Right ventricle myocardium inferior (tissue), 1 donor: ENCODE measurements around the gene PYGO1. TPM values are rescaled to one million over a fixed set of nuclear protein-coding genes. Genes with fewer than 3 reads are reported as not detected.
A peak's percentile ranks its signal among the peaks of the same experiment; 100 is the strongest.

Experiments used
- ATAC-seq: fragments of 200-7000 bp; cut with Tn5 transposase; one replicate; pipeline ENCODE4 v1.9.1; 2020; ENCODE audit warnings: mild to moderate bottlenecking, moderate library complexity
- DNase-seq: peaks from one replicate; pipeline ENCODE4 v3.0.0; 2021; ENCODE audit errors: missing footprints
- intact Hi-C: fragments of 100-400 bp; cut with DNase I; formaldehyde crosslinking; loops from one replicate; pipeline ENCODE4 v1.11.0; 2022
- total RNA-seq: library from RNA; stranded (reverse); fragmentation: NEBNext Ultra II Directional; extraction: Animal tissue kit (Norgen Biotek cat#: 25700); gene quantifications from one replicate; pipeline ENCODE4 v1.2.1, GENCODE V29; 2021
- donor health status: DM: no; HTN: yes; CAD: no; lungs with severe emphysema.

Gene PYGO1
- total RNA-seq, 1 donor from 2014 or later = 6.7 TPM

DNA sequence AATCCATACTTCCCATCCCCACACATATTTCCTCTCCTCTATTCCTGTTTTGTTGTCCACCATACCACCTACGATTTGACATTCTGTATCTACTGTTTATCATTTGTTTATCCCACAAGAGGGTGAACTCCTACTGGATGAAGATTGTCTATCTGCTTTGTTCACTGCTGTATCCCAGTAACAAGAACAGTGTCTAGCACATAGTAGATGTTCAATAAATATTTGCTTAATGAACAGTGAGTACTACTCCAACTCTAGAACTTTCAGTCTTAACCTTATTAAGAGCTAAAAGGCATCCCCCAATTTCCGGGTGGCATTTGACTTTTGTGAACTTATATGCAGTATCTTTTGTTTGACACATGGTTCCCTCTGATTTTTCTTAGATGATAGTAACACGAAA lies 1.3 kb downstream of the PYGO1 start:
- DNase-seq (no peak), ATAC-seq (no peak)
- intact Hi-C loops = no loop called here

DNA sequence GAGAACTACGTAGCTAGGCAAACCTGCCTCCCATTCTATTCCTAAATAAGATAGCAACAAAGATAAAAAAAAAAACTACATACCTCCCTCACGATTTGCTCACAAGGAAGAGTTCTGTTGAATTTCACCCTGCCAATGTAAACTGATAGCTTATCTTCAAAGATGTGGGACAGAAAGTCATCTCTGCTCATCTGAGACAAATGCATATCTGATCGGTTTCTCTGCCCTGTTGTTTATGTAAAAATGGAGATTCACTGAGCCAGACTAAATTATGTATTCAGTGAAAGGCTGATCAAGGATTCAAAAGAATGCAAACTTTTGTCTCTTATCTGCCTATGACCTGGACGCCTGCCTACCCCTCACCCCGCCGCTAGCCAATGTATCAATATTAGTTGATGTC lies 11.2 kb downstream of the PYGO1 start:
- intact Hi-C loops = no loop called here
- DNase-seq (no peak), ATAC-seq (no peak)

DNA sequence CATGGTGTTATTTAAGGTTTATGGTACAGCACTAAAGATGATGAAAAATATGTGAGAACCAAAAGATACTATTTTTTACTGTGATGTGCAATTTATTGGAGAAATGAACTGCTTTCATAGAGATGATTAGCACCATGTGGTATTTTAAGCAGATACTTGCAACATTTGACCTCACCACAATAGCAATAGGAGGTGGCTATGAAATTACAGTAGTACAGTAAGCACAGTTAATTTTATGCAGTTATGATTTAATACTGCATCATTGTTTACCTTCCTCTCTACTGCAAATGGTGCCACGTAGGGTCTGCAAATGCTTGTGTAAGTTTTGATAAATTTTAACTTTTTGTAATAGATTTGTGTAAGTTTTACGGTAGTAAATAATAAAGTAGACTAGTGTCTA lies 14.0 kb downstream of the PYGO1 start:
- intact Hi-C loops = no loop called here
- DNase-seq (no peak), ATAC-seq (no peak)

DNA sequence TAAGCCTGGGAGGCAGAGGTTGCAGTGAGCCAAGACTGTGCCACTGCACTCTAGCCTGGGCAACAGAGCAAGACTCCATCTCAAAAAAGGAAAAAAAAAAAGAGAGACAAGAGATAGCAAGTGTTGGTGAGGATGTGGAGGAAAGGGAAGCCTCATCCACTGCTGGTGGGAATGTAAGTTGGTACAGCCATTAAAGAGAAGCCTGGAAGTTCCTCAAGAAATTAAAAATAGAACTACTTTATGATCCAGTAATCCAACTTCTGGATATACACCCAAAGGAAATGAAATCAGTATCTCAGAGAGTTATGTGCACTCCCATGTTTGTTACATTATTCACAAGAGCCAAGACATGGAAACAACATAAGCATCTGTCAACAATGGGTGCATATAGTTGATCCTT lies 14.9 kb downstream of the PYGO1 start:
- no peak for DNase-seq
- no peak for ATAC-seq
- intact Hi-C loops = no loop called here

DNA sequence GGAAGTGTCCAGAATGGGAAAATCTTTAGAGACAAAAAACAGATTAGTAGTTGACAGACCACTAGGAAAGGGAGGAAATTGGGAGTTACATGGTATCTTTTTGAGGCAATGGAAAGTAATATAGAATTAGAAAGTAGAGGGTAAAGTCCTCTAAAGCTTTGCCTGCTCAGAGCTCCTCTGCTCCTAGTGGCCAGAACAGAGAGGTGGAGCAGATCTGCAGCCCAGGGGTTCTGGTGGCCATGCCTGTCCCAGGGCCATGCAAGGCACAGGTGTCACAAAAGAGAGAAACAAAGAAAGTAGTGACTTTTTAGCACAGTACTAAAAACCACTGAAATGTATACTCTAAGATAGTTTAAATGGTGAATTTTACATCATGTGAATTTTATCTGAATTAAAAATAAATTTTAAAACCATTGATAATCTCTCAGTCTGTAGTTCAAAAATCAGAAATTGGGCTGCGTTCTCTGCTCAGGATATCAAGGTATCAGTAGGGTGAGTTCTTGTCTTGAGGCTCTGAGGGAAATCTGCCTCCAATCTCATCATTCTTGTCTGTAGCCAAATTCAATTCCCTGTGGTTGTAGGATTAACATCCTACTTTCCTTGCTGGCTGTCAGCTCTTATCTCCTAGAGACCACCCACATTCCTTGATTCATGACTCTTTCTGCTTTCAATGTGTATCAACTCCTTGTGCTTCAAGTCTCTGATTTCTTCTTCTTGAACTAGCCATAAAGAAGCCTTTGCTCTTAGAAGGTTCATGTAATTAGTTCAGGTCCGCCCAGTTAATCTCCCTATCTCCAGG lies 23.6 kb downstream of the PYGO1 start:
- DNase-seq (no peak), ATAC-seq (no peak)
- intact Hi-C loops = no loop called here

DNA sequence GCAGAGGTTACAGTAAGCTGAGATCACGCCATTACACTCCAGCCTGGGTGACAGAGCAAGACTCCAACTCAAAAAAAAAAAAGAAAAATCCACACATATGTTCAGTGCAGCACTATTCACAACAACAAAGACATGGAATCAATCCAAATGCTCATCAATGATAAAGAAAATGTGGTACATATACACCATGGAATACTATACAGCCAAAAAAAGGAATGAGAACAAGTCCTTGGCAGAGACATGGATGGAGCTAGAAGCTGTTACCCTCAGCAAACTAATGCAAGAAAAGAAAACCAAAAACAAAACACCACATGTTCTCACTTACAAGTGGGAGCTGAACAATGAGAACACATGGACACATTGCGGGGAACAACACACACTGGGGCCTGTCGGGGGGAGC lies 25.5 kb downstream of the PYGO1 start:
- no peak for DNase-seq
- intact Hi-C loops = no loop called here
- no peak for ATAC-seq

DNA sequence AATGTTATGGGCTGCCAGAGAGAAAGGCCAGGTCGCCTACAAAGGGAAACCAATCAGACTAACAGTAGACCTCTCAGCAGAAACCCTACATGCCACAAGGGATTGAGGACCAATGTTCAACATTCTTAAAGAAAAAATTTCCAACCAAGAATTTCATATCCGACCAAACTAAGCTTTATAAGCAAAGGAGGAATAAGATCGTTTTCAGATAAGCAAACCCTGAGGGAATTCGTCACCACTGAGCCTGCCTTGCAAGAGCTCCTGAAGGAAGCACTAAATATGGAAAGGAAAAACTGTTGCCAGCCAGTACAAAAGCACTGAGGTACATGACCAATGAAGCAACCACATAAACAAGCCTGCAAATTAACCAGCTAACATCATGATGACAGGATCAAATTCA lies 33.1 kb downstream of the PYGO1 start:
- intact Hi-C loops = no loop called here
- ATAC-seq = no peak
- DNase-seq = no peak

DNA sequence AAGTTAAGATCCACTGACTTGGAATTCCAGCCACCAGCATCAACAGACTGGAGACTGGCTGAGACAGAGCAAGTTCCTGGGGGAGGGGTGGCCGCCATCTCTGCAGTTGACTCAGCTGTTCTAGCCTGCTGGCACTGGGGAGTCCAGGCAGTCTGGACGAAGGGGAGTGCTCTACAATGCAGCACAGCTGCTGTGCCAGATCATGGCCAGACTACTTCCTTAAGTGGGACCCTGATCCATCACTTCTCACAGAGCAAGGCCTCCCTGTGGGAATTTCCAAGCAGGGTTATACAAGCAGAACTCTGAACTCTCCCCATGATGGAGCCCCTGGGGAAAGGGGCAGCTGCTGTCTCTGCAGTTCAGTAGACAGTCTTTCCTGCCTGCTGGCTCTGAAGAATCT lies 35.2 kb downstream of the PYGO1 start:
- DNase-seq (no peak), ATAC-seq (peak; percentile 72)
- intact Hi-C loops = no loop called here

DNA sequence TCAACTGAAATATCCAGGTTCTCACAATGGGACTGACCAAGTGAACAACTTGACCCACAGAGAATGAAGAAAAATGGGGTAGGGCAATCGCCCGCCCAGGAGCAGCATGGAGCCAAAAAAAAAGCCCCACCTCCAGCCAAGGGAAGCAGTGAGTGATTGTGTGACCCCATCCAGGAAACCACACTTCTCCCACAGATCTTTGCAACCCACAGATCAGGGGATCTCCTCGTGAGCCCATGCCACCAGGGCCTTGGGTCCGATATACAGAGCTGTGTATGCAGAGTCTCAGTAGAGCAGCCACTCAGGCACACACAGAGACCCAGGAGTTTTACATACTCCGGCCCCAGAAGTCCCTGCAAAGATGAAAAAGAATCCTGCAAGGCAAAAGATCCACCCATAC lies 35.7 kb downstream of the PYGO1 start:
- ATAC-seq (no peak), DNase-seq (no peak)
- intact Hi-C loops = no loop called here

DNA sequence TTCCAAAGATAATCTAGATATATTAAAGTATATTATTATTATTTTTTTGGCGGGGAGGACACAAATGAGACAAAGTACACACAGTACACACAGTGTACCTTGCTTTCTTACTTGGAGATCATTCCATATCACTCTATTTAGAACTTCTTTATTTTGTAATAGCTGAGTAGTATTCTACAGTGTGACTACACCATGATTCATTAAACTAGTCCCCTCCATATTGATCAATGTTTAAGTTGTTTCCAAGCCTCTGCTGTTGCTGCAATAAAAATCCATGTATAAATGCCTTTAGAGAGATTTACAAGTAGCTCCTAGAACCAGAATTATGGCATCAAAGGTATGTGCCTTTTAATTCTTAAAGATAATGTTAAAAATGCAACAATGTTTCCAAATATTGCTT lies 38.8 kb downstream of the PYGO1 start:
- ATAC-seq (no peak), DNase-seq (no peak)
- intact Hi-C loops = no loop called here

DNA sequence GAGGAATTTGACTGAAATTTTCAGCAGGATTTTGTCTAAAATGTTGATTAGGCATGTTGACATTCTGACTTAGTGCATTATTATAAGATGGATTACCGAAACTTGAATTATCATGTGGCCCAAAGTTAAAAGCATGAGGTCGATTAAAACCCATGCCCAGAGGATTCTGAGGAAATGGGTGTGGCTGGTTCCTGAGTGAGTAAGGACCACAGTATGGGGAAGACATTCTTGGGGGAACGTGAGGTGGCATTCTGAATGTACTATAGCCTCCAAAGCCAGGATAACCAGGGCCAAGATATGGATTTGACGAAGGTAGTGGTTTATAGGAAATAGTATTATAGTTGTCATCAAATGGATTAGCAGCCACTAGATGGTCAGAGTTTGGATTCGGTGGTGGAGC lies 41.4 kb downstream of the PYGO1 start:
- ATAC-seq = no peak
- intact Hi-C loops = no loop called here

DNA sequence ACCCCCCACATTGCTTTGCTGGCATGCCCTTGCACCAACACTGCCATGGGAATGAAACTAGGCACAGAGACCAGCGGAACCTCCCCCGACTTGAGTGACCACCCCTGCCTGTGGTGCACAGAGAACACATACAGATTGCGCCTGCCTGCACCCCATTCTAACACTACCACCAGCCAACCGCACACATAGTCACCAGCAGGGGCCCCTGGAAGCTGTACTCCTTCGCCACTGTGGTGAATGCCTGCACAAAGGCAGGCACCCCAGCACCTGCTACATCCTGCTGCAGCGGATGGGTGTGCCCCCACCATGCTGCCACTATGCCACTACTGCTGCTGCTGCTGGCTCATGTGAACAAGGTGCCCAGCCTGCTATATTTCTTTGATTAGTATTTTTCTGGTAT lies 52.7 kb downstream of the PYGO1 start:
- ATAC-seq = no peak
- intact Hi-C loops = no loop called here
- no peak for DNase-seq

More for the DNA sequence above, 41.4 kb downstream of the PYGO1 start:
- no peak for DNase-seq

DNA sequence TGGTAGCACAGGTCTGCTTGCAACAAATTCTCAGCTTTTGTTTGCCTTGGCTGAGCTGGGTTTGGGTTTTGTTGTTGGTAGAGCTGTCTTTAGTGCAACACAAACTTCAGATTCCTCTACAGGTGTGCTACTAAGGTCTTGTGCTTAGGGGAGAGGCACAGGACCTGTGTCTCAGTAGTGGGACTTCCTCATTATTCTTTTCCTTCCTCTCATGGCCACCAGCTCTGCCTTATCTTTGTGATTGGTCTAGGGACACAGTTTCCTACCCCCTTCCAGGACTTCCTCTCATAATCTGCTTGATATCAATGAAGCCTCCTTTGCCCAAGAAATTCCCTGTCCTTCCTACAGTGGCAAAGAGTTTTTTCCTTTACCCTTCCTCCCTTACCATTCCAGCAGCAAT lies 55.2 kb downstream of the PYGO1 start:
- ATAC-seq (no peak), DNase-seq (no peak)
- intact Hi-C loops = no loop called here

DNA sequence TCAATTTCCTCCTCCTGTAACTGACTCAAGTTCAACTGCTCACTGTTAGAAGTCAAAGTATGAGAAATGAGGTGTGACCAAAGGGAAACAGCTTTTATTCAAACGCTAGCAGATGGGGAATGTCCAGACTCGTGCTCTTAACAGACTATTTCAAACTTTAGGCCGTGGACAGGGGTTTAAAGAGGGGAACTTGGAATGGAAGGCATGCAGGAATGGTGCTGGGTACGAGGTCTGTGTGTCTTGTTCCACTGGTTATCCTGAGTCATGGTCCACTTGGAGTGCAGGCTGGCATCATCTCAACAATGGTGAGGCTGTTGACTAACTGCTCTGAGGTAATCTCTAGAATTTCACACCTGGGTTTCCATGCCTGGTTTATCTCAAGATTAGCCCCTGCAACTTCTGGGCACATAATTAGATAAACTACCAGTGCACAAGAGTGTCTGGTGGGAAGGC lies 57.3 kb downstream of the PYGO1 start:
- intact Hi-C loops = no loop called here
- ATAC-seq (no peak), DNase-seq (no peak)

DNA sequence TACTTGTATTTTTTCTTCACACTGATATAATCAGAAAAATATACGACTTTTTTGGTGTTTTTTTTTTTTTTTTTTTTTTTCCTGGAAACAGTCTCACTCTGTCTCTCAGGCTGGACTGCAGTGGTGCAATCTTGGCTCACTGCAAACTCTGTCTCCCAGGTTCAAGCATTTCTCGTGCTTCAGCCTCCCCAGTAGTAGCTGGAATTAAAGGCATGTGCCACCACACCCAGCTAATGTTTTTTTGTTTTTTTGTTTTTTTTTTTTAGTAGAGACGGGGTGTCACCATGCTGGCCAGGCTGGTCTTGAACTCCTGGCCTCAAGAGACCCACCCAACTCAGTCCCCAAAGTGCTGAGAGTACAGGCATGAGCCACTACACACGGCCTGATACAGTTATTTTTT lies 59.3 kb downstream of the PYGO1 start:
- intact Hi-C loops = loop anchor here (5.0 kb wide), 1 partner anchor 113 kb away; no protein-coding TSS in a partner anchor
- no peak for ATAC-seq

DNA sequence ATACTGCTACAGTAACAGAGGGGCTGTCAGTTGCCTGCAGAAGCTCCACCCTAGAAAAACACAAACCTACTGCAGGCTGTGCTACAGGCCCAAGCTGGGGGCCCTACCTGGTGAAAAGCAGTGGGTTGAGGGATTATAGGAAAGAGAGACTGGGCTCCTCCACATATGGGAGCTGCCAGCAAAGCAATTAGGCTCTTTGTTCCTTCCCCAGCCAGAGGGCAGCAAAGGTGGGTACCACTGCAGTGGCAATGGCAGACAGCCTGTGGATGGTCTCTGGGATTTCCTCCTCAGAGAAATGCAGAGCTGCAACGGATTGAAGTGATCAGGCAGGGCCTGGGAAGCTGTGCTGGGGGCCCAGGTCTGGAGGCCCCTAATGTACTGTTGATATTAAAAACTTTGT lies 61.0 kb downstream of the PYGO1 start:
- DNase-seq (no peak), ATAC-seq (no peak)
- intact Hi-C loops = loop anchor here (5.0 kb wide), 1 partner anchor 115 kb away; no protein-coding TSS in a partner anchor

More for the DNA sequence above, 59.3 kb downstream of the PYGO1 start:
- no peak for DNase-seq

DNA sequence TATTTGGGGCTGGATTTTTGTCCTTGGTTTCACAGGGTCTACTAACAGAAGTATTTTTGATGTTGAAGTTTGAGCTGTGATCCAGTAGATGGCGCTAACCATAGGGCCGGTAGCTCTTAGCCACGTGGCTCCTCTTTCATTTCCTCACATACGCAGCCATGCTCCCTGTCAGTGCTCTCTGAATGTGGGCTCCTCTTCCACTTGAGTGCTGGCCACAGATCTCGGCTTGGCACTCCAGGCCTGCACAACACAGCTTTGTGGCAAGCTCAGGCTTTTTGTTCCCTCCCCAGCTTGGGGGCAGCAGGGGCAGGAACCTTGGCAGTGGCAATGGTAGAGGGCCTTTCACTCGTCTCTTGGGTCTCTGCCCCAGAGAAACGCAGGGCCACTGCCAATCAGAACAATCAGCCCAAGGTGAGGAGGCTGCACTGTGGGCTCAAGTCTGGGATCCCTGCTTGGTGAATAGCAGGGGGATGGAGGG lies 61.5 kb downstream of the PYGO1 start:
- no peak for DNase-seq
- ATAC-seq = no peak
- intact Hi-C loops = loop anchor here (5.0 kb wide), 1 partner anchor 116 kb away; no protein-coding TSS in a partner anchor

DNA sequence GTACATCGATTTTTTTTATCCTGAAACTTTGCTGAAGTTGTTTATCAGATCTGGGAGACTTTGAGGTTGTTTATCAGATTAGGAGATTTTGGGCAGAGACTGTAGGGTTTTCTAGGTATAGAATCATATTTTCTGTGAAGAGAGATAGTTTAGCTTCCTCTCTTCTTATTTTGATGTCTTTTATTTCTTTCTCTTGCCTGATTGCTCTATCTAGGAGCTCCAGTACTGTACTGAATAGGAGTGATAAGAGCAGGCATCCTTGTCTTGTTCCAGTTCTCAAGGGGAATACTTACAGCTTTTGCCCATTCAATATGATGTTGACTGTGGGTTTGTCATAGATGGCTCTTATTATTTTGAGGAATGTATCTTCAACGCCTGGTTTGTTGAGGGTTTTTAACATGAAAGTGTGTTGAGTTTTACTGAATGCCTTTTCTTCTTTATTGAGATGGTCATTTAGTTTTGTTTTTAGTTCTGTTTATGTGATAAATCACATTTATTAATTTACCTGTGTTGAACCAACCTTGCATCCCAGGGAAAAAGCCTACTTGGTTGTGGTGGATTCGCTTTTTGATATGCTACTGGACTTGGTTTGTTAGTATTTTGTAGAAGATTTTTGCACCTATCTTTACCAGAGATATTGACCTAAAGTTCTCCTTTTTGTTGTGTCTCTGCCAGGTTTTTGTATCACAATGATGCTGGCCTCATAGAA lies 65.2 kb downstream of the PYGO1 start:
- intact Hi-C loops = no loop called here
- ATAC-seq (no peak), DNase-seq (no peak)

DNA sequence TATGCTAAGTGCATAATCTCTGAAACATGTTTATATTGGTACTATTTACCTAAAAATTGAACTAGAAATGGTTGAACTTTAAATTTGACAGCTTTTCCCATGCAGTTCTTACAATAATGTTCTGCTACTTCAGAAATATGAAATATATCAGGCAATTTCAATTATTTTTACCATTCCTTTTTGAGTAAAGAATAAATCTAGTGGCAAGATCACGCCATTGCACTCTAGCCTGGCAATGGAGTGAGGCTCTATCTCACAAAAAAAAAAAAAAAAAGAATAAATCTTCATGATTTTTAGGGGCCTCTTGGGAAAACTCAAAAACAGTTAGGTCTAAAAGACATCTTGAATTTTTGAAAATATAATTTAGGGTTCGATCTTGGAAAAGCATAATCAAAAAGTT lies 69.5 kb downstream of the PYGO1 start:
- ATAC-seq = no peak
- intact Hi-C loops = no loop called here
- no peak for DNase-seq

DNA sequence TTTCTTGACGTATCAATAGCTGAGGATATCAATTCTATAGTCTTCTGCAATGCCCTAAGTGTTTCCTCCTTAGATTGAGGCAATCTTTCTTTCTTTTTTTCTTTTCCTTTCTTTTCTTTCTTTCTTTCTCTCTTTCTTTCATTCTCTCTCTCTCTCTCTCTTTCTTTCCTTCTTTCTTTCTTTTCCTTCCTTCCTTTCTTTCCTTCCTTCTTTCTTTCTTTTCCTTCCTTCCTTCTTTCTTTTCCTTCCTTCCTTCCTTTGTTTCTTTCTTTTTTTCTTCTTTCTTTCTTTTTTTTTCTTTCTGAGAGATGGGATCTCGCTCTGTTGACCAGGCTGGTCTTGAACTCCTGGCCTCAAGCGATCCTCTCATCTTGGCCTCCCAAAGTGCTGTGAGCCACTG lies 70.1 kb downstream of the PYGO1 start:
- DNase-seq = no peak
- no peak for ATAC-seq
- intact Hi-C loops = no loop called here
